Right kidney (tissue), 1 donor: ENCODE data around the gene FGL2.
"Not testable (repeated sequence)": the region's sequence is repeated elsewhere in the genome, so short reads cannot be mapped to it uniquely, and the experiment has no call there.

Experiments
- DNase-seq: peaks from one replicate; pipeline ENCODE4 v3.0.0-alpha.2; 2016

FGL2 gene

GRCh38 chr7:77157446-77157845 lies 42.2 kb downstream of the FGL2 start:
- no peak for DNase-seq

GRCh38 chr7:77157034-77157433 lies 42.6 kb downstream of the FGL2 start:
- DNase-seq = not testable (repeated sequence)

GRCh38 chr7:77155601-77156377 lies 43.8 kb downstream of the FGL2 start:
- DNase-seq = not testable (repeated sequence)

GRCh38 chr7:77154917-77155464 lies 44.6 kb downstream of the FGL2 start:
- peak; percentile 5 for DNase-seq

GRCh38 chr7:77152232-77152631 lies 47.4 kb downstream of the FGL2 start:
- not testable (repeated sequence) for DNase-seq
